Measurements from ENCODE around the gene TLE1. TPM values are rescaled to one million over a fixed set of nuclear protein-coding genes. Genes with fewer than 3 reads are reported as not detected.

The TLE1 gene
- total RNA-seq, 1 experiment from 2014 or later, result 21.9 TPM

- Mint-ChIP-seq H3K4me3 (ENCODE audit: unreplicated experiment) (no peak overlapping the region), H3K4me1 (ENCODE audit: insufficient read depth, unreplicated experiment) (peaks cover 5% of the 10 kb centered on the region), H3K9me3 (ENCODE audit: unreplicated experiment) (no peaks in the 10 kb centered on the region), H3K27me3 (ENCODE audit: insufficient read depth, unreplicated experiment) (no peaks in the 10 kb centered on the region), H3K27ac (ENCODE audit: low read depth, unreplicated experiment) (no peak overlapping the region), H3K36me3 (ENCODE audit: insufficient read depth, unreplicated experiment) (peaks cover 35% of the 10 kb centered on the region)
- ChIA-PET CTCF (interaction anchor here (0.8 to 1.3 kb wide), 2 partner anchors 142 to 813 kb away, joined by 3 to 5 read pairs; no protein-coding TSS in a partner anchor), POLR2A (interaction anchor here (1.4 to 2.2 kb wide), 2 partner anchors 21 to 27 kb away, joined by 4 to 7 read pairs; no protein-coding TSS in a partner anchor)
- intact Hi-C loops (cut with micrococcal nuclease), result no loop called here
- BruUV-seq (replicated peaks), result no TSS peak
- no peak for TF ChIP-seq CTCF (IDR thresholded peaks at IDR 0.05; ENCODE audit: unreplicated experiment)
- DNase-seq (ENCODE audit: unreplicated experiment), result no peak
These were observed 24.6 kb downstream of the TLE1 start for GRCh38 chr9:81664638-81665222.

- DNase-seq (ENCODE audit: unreplicated experiment), result no peak
- H3K4me1 Mint-ChIP-seq (ENCODE audit: insufficient read depth, unreplicated experiment), result peaks cover 14% of the 10 kb centered on the region
- BruUV-seq (replicated peaks), result no TSS peak
- intact Hi-C loops (cut with micrococcal nuclease), result no loop called here
- CTCF ChIA-PET, result no interaction called here
- no peaks in the 10 kb centered on the region for H3K9me3 Mint-ChIP-seq (ENCODE audit: unreplicated experiment)
- TF ChIP-seq CTCF (IDR thresholded peaks at IDR 0.05; ENCODE audit: unreplicated experiment), result no peak
- no peak overlapping the region for H3K27ac Mint-ChIP-seq (ENCODE audit: low read depth, unreplicated experiment)
- no peak overlapping the region for H3K4me3 Mint-ChIP-seq (ENCODE audit: unreplicated experiment)
- peaks cover 28% of the 10 kb centered on the region for H3K36me3 Mint-ChIP-seq (ENCODE audit: insufficient read depth, unreplicated experiment)
- no peaks in the 10 kb centered on the region for H3K27me3 Mint-ChIP-seq (ENCODE audit: insufficient read depth, unreplicated experiment)
- POLR2A ChIA-PET, result no interaction called here
These were observed 28.0 kb downstream of the TLE1 start for GRCh38 chr9:81661339-81661738.

- no peak overlapping the region for H3K4me3 Mint-ChIP-seq (ENCODE audit: unreplicated experiment)
- ChIA-PET CTCF (no interaction called here), POLR2A (no interaction called here)
- DNase-seq (ENCODE audit: unreplicated experiment), result no peak
- peak overlapping the region; percentile 29 for H3K27ac Mint-ChIP-seq (ENCODE audit: low read depth, unreplicated experiment)
- H3K36me3 Mint-ChIP-seq (ENCODE audit: insufficient read depth, unreplicated experiment), result peaks cover 26% of the 10 kb centered on the region
- intact Hi-C loops (cut with micrococcal nuclease), result no loop called here
- no TSS peak for BruUV-seq (replicated peaks)
- peaks cover 27% of the 10 kb centered on the region for H3K4me1 Mint-ChIP-seq (ENCODE audit: insufficient read depth, unreplicated experiment)
- no peaks in the 10 kb centered on the region for H3K27me3 Mint-ChIP-seq (ENCODE audit: insufficient read depth, unreplicated experiment)
- TF ChIP-seq CTCF (IDR thresholded peaks at IDR 0.05; ENCODE audit: unreplicated experiment), result no peak
- H3K9me3 Mint-ChIP-seq (ENCODE audit: unreplicated experiment), result no peaks in the 10 kb centered on the region
These were observed 32.4 kb downstream of the TLE1 start for GRCh38 chr9:81656871-81657337.

- ChIA-PET POLR2A (interaction anchor here (0.7 kb wide), 1 partner anchor 136 kb away, joined by 3 read pairs; no protein-coding TSS in a partner anchor), CTCF (interaction anchor here (0.6 kb wide), 1 partner anchor 564 kb away, joined by 3 read pairs; no protein-coding TSS in a partner anchor)
- H3K27me3 Mint-ChIP-seq (ENCODE audit: insufficient read depth, unreplicated experiment), result no peaks in the 10 kb centered on the region
- H3K4me3 Mint-ChIP-seq (ENCODE audit: unreplicated experiment), result no peak overlapping the region
- DNase-seq (ENCODE audit: unreplicated experiment), result peak; percentile 18
- H3K27ac Mint-ChIP-seq (ENCODE audit: low read depth, unreplicated experiment), result peak overlapping the region; percentile 29
- intact Hi-C loops (cut with micrococcal nuclease), result no loop called here
- H3K4me1 Mint-ChIP-seq (ENCODE audit: insufficient read depth, unreplicated experiment), result peaks cover 27% of the 10 kb centered on the region
- peaks cover 22% of the 10 kb centered on the region for H3K36me3 Mint-ChIP-seq (ENCODE audit: insufficient read depth, unreplicated experiment)
- no peaks in the 10 kb centered on the region for H3K9me3 Mint-ChIP-seq (ENCODE audit: unreplicated experiment)
- no TSS peak for BruUV-seq (replicated peaks)
- TF ChIP-seq CTCF (IDR thresholded peaks at IDR 0.05; ENCODE audit: unreplicated experiment), result no peak
These were observed 33.3 kb downstream of the TLE1 start for GRCh38 chr9:81656004-81656403.

Measured in MCF 10A (cell line).